Activated gamma-delta T cell treated with anti-CD3 and anti-CD28 coated beads, Interleukin-2, amount 50 U/mL, for 16 hours (primary cell): Measurements from ENCODE around the gene PDXP.
A peak's percentile ranks its signal among the peaks of the same experiment; 100 is the strongest.
"Not testable (repeated sequence)": the region's sequence is repeated elsewhere in the genome, so short reads cannot be mapped to it uniquely, and the experiment has no call there.

Experiments used
- DNase-seq: peaks from one replicate; pipeline ENCODE4 v3.0.0-alpha.2; 2020; ENCODE audit warnings: low read depth

PDXP gene, protein sequence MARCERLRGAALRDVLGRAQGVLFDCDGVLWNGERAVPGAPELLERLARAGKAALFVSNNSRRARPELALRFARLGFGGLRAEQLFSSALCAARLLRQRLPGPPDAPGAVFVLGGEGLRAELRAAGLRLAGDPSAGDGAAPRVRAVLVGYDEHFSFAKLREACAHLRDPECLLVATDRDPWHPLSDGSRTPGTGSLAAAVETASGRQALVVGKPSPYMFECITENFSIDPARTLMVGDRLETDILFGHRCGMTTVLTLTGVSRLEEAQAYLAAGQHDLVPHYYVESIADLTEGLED

DNA sequence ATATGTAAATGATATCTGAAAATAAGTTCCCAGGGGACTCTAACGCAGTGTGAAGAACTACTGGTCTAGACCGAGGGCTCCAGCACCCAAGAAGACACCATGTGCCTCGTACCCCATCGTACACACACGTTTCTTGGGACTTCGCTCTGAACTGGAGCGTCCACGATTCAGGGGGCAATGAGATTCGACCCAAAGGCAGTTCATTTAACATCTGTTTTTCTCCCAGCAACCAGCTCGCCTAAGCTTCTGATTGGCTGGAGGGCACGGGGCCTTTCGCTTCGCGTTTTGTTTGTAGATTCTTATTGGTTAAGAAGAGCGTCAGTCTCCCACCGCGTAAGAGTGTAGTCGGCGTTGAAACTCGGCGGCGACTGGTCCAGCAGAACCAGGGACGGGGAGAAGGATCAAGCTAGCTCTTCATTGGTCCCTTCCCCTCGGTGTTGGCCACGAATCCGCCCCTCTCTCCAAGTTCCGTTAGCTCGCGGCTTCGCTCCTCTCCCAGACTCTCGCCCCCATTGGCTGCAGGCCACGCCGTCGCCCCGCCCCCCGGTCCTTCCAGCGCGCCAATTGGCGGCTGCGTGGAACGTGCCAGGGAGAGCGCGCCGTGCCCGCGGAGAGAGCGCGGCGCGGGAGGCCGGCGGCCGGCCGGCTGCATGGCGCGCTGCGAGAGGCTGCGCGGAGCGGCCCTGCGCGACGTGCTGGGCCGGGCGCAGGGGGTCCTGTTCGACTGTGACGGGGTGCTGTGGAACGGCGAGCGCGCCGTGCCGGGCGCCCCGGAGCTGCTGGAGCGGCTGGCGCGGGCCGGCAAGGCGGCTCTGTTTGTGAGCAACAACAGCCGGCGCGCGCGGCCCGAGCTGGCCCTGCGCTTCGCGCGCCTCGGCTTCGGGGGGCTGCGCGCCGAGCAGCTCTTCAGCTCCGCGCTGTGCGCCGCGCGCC is at the start of gene PDXP:
Gene PDXP (plus strand): TSS at position 591 of the 933 bp plus-strand sequence. CDS start 60 bp downstream, at position 651.
- DNase-seq: peak; percentile 98

DNA sequence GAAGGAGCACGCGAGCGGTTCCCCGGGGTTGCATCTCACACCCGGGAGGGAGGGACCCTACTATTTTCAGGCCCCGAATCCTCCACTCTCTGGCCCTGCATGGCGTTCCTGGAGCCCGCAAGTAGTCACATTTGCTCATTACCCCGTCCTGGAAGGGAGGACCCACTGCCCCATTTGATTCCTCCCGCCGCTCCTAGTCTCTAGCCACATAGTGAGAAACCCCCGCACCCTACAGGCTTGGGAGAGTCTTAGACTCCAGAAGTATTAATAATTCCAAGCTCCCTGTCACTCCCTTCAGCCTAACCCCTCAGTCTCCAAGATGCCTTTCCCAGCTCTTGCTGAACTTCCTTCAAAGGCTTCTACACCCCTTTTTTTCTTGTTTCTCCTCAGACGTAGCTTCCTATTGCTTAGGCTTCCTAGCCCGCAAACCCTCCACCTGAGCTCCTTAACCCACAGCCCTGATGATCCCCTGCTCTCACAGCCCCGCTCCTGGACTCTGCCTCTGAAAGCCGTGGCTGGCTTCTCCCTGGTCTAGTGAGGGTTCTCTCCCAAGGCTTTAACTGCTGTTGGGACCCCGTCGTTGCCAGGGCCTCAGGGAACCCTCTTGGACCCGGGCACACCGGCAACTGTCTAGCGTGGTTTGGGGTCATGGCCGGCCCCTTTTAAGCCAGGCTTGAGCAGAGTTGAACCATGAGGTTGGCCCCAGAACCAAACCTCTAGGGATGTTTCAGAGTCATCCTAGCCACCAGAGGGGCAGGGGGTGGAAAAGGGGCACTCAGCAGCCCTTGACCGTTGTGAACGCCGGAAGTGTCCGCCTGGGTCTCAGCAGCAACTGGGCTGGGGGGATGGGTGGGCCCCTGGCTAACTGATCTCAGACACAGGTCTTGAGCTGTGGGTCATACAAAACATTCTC is 49.0 kb upstream of the PDXP start:
- DNase-seq: no peak

DNA sequence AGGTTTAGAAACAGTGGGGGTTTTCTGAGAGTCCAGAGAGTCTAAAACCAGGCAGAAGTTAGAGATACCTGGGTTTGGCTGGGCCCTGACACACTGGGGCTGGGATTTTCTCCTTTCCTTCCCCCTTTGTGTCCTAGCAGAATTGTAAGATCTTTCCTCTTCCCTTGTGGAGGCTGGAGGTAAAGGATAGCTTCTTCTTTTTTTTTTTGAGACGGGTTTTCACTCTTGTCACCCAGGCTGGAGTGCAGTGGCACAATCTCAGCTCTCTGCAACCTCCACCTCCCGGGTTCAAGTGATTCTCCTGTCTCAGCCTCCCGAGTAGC is 48.4 kb upstream of the PDXP start:
- DNase-seq: not testable (repeated sequence)

DNA sequence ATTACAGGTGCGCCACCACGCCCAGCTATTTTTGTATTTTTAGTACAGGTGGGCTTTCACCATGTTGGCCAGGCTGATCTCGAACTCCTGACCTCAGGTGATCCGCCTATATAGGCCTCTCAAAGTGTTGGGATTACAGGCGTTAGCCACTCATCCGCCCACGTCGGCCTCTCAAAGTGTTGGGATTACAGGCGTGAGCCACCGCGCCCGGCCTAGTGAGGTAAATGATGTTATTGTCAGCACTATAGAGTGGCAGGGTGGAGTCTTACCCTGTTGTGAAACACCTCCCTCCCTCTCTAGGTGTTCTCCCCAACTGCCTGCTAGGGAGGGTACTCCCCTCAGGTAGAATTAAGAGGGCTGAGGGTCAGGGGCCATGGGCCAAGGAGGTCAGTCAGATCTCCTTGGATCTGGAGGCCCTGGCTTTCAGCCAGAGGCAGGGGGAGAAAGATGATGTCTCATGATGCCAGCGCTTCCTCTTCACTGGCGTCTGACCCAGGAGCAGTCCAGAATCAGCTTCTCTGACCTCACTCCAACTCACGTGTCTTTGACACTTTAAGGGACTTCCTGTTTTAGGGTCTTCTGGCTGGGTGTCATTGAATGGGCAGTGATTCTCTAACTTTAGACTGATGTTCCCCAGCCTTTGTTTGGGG is 47.9 kb upstream of the PDXP start:
- no peak for DNase-seq

DNA sequence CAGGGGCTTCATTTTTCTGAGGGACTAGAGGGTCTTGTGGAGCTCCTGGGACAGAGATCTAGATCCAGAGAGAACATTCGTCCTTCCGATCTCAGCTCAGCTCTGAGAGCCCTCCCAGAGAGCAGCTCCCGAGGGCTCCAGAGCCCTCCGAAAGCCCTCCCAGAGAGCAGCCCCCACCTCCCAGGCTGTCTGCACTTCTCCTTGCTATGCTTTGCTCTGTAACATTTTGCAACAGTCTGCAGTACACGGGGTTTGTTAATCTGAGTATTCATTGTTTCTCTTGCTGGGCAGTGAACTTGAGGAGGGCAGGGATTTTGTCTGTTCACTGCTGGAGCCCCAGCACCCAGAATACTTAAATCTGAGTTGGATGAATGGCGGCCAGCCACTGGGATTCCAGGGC is 47.3 kb upstream of the PDXP start:
- no peak for DNase-seq

DNA sequence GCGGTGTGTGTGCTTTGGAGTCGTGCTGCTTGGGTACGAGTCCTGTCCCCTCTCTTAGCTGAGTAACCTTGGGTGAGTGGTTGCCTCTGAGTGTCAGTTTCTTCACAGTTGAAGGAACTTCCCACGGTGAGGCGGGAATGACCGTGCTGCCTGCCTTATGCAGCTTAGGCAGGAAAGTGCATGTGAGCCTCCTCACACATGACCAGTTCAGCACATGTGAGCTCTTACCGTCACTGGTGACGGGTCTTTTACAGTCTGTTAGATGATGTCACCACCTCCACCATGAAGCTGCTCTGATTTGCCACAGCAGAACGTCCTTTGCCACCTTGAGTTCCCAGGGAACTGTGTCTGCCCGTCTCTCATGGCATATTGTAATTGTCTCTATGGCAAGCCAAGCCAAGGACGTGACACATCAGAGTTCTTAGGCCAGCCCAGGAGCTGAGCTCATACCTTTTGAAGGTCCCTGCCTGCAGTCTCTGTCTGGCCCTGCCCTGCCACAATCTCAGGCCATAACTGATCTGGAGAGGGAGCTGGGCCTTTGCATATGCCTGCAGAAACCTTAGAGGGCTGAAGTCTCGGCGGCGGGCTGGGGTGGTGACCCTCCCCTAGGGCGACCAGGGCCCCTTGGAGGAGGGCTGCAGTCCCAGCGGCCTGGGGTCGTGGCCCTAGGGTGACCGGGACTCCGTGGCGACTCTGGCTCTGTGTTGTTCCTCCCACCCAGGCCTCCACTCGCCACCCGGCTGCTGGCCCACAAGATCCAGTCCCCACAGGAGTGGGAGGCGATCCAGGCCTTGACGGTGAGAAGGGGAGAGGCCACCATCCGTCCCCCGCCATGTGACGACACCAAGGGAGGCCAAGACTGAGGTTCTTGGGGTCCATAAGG is 42.1 kb upstream of the PDXP start:
- DNase-seq: no peak

DNA sequence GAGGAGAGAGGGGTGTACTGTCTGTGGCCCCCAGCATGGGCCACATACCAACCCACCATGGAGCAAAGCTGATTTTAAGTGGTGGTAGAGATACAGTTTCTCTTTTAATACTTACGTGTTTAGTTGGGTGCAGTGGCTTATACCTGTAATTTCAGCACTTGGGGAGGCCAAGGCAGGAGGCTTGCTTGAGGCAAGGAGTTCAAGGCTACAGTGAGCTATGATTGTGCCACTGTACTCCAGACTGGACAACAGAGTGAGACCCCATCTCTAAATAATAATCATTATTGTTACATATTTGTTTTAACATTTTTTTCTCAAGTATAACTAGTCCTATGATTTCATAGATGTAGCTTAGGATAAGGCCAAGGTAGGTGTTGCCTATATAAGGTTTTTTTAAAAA is 41.1 kb upstream of the PDXP start:
- no peak for DNase-seq

DNA sequence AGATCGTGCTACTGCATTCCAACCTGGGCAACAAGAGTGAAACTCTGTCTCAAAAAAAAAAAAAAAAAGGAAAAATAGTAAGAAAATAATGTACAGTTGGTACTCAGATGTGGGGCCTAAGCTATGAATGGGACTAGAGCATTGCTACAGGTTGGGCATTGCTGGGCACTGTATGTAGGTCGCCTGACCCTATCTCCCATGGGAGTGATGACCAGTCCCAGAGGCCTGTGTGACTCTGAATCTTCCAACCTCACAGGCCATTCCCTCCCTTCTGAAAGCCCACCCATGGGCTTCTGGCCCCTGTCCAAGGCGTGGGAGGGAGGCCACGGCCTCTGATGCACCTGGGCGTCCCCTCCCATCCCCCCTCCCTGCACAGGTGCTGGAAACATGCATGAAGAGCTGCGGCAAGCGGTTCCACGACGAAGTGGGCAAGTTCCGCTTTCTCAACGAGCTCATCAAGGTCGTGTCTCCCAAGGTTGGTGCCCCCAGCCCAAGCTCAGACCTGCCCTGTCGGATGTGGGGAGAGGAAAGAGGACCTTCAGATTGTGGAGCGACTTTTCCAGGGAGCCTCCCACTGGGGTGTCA is 40.4 kb upstream of the PDXP start:
- no peak for DNase-seq

DNA sequence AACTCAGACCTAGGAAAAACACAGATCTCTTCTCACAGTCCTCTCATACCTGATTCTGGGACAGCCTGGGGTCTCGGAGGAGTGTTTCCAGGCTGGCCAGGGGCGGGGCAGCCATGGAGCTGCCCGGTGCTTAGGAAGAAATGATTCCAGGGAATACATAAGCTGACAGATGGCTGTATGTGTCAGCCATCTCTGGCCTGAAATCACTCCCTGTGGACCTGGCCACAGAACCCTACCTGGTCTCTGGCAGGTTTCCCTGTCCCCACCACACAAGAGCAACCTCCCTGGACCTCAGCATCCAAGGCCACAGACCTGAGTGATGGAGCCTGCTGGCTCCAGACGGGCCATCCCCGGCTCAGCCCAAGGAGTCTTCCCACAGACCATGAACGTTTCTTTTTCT is 39.8 kb upstream of the PDXP start:
- no peak for DNase-seq

DNA sequence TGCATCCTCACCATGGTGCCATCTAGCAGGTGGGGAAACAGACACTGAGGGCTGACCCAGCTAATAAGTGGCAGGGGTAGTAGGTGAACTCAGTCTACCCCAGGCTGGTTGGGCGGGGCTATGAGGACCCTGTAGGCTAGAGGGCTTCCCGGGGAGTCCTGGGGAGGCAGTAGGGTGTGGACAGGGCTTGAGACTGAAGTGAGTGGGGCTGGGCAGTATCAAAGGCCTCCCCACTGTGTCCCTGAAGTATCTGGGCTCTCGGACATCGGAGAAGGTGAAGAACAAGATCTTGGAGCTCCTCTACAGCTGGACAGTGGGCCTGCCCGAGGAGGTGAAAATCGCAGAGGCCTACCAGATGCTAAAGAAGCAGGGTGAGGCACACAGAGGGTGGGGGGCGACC is 38.5 kb upstream of the PDXP start:
- DNase-seq: no peak

DNA sequence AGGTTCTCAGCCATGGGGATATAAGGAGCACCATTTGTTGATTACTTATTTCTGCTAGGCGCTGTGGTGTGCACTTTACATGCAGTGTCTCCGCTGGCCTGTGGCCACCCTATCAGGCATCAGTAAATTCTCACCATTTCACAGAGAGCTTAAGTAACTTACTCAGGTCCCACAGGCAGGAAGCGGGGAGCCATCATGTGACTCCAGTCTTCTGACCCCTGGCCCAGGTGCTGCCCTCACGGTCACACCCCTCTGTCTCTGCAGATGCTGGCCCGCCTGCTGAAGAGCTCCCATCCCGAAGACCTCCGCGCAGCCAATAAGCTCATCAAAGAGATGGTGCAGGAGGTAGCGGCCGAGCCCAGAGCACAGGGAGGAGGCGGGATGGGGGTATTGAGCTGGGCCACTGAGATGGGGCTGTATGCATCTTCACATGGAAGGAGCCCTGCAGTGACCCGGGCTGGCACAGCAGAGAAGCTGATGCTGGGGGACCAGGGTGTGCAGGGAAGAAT is 37.1 kb upstream of the PDXP start:
- no peak for DNase-seq

DNA sequence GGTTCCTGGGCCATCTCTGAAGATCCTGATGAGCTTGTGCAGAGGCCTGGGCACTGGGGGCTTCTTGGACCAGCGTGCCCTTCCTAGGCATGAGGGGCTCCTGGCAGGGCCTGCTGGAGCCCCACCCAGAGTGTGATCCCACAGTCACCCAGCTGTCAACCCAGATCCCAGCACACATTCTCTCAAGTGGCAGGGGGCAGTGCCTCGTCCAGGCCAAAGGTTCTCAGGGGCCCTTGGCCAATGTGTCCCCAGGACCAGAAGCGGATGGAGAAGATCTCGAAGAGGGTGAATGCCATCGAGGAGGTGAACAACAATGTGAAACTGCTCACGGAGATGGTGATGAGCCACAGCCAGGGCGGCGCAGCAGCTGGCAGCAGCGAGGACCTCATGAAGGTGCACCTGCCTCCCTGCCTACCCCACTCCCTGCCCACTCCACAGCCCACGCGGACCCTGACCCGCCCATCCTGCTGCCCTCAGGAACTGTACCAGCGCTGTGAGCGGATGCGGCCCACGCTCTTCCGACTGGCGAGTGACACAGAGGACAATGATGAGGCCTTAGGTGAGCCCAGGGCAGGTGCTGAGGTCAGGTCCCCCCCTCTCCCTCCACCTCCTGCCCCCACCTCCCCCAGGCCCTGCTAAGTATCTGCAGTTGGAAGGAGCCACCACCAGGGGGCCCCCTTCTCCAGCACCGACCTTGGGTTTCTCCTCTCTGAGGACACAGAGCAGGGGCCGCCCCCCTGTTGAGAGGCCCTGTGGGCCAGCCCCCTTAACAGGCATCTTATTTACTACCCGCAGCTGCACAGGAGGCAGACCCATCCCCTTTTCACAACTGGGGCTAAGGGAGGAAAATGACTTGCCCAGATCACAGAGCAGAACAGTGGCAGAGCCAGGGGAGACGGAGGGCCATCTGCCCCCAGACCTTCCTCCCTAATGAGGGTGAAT is 35.2 kb upstream of the PDXP start:
- peak; percentile 76 for DNase-seq

DNA sequence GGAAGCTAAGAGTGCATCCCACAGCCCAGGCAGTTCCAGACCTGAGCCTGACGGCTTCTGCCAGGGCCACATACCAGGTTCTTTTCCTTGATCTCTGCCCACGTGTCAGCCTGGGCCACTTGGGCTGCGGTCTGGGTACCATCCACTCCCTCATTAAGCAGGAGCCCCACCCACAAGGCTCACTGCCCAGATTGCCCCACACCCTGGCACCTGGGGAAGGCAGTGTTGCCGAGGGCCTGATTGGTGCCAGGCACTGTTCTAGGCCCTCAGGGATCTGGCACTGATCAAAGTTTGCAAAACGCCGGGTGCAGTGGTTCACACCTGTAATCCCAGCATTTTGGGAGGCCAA is 34.5 kb upstream of the PDXP start:
- no peak for DNase-seq

DNA sequence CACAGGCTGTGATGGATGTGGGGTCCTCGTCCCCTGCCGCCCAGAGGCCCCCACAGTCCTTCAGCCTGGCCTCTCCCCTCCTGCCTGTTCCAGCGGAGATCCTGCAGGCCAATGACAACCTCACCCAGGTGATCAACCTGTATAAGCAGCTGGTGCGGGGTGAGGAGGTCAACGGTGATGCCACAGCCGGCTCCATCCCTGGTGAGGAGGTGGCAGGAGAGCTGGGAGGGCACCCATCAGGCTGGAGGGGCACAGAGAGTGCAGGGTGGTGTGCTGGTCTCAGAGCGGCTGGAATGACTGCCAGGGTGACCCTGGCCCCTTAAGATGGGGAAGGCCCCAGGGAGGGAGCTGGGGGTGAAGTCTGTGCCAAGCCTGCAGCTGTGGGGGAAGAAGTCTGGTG is 33.6 kb upstream of the PDXP start:
- DNase-seq: no peak

DNA sequence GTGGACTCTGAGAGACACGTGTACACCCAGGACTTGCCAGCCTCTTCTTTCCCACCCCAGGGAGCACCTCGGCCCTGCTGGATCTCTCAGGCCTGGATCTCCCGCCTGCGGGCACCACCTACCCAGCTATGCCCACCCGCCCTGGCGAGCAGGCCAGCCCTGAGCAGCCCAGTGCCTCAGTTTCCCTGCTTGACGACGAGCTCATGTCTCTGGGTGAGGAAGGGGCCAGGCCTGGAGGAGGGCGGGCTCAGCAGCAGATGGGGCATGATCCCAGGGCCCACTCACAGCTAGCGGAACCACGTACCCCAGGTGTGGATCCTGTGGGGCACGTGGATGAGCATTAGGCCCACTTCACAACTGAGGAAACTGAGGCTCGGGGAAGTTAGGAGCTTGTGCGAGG is 32.8 kb upstream of the PDXP start:
- no peak for DNase-seq

DNA sequence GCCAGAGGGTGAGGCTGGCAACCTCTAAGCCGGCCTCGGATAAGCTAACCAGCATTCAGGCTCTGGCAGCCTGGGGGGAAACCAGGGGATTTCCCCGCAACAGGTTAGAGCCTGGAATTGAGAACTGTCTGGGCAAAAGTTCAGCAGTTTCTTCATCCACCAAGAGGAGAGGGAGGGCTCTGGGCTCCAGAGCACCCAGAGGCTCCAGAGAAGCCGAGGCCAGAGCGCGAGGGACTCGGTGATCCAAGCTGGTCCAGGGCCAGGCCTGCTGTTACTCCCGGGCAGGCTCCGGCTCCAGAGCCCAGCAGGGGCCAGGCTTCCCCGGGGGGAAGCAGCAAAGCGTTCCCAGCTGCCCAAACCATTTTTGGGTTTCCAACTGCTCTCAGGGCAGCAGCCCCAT is 32.4 kb upstream of the PDXP start:
- no peak for DNase-seq

DNA sequence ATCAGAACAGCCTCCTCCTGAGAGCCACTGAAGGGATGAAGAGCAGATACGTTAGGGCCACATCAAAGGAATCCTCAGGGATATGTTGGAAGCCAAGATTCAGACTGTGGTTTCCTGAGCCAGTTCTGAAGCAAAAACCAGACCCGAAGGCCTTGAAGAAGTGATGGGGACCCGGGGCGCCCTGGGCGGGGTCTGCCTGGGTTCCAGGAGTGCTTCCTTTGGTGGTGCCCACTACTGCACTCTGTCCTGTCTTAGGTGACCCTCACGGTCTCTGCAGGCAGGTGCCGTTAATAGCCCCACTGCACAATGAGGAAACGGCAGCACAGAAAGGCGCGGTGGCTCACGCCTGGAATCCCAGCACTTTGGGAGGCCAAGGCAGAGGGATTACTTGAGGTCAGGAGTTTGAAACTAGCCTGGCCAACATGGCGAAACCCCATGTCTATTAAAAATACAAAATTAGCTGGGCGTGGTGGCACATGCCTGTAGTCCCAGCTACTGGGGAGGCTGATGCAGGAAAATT is 31.9 kb upstream of the PDXP start:
- no peak for DNase-seq

DNA sequence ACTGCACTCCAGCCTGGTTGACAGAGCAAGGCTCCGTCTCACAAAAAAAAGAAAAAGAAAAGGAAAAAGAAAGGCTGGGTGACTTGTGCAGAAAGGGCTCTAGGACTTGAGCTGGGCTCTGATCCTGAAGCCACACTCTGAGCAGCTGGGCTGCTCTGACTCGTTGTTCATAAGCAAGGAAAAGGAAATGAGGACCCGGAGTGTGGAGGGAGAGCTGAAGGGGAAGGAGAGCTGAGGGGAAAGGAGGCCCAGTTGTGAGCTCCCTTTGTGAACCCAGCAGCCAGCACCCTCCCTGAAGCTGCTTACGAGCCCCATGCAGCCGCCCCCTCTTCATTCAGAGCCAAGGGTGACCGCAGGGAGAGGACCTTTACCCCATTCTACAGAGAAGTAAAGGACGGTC is 31.4 kb upstream of the PDXP start:
- no peak for DNase-seq

DNA sequence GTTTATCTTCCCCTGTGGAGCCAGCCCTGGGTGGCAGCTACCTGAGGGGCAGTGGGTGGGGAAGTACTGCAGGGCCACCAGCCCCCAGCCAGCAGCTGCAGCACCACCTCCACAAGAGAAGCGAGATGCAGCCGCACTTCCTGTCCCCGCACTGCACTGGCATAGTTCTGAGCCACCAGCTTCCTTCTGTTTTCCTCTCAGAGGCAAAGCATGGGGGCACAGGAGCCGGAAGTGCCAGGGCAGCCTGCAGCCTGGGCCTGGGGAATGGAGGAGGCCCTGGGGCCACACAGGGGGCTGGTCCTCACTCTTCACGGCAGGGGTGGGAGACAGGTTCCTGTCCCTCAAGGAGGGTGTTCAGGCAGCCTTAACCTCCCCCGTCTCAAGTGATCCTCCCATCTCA is 31.0 kb upstream of the PDXP start:
- DNase-seq: no peak
